Stimulated activated naive B cell treated with anti-CD40 and anti-IgM and Interleukin-4, amounts not matched to agents 10 μg/mL and 1 μg/mL and 100 μg/mL, for 72 hours (primary cell): ENCODE data around the gene KLHL26.

ENCODE experiments used
- ATAC-seq, 2 donors: fragments of 150-1000 bp; cut with Tn5 transposase; replicated peaks; 2 replicates each; pipeline ENCODE4 v1.10.0; 2021; ENCODE audit warnings: moderate library complexity in 1 of 2
- DNase-seq: peaks from one replicate; pipeline ENCODE4 v3.0.0; 2021
- H3K27ac Mint-ChIP-seq: one replicate; pipeline ENCODE4 v1.8.0; 2022; ENCODE audit warnings: mild to moderate bottlenecking, mixed read lengths
- H3K27me3 Mint-ChIP-seq, 2 donors: one replicate each; pipeline ENCODE4 v1.8.0; 2022; ENCODE audit warnings: mixed read lengths in 2 of 2
- H3K36me3 Mint-ChIP-seq, 2 donors: one replicate each; pipeline ENCODE4 v1.8.0; 2022; ENCODE audit warnings: mixed read lengths in 2 of 2, mild to moderate bottlenecking in 1 of 2
- H3K4me1 Mint-ChIP-seq, 2 donors: one replicate each; pipeline ENCODE4 v1.8.0; 2022; ENCODE audit warnings: mixed read lengths in 2 of 2, mild to moderate bottlenecking in 1 of 2
- H3K4me3 Mint-ChIP-seq, 2 donors: one replicate each; pipeline ENCODE4 v1.8.0; 2022; ENCODE audit warnings: mild to moderate bottlenecking in 2 of 2, mixed read lengths in 2 of 2, moderate library complexity in 1 of 2
- H3K9me3 Mint-ChIP-seq, 2 donors: one replicate each; pipeline ENCODE4 v1.8.0; 2022; ENCODE audit warnings: mixed read lengths in 2 of 2, mild to moderate bottlenecking in 1 of 2

The KLHL26 gene

GRCh38 chr19:18718846-18719458 is 82.1 kb downstream of the KLHL26 start:
- H3K27me3 Mint-ChIP-seq = no peaks in the 10 kb centered on the region
- H3K36me3 Mint-ChIP-seq = peaks cover 23 to 39% of the 10 kb centered on the region in 2 donors
- peak overlapping the region; percentile 68 for H3K27ac Mint-ChIP-seq

GRCh38 chr19:18719541-18719940 is 82.7 kb downstream of the KLHL26 start:
- Mint-ChIP-seq H3K9me3 (peaks cover 0 to 3% of the 10 kb centered on the region in 2 donors), H3K36me3 (peaks cover 23 to 39% of the 10 kb centered on the region in 2 donors), H3K4me1 (peaks cover 31 to 50% of the 10 kb centered on the region in 2 donors), H3K27ac (no peak overlapping the region), H3K4me3 (no peak overlapping the region), H3K27me3 (no peaks in the 10 kb centered on the region)
- no peak for ATAC-seq
- no peak for DNase-seq

More at GRCh38 chr19:18718846-18719458, 82.1 kb downstream of the KLHL26 start:
- peaks cover 28 to 50% of the 10 kb centered on the region in 2 donors for H3K4me1 Mint-ChIP-seq
- peaks cover 0 to 3% of the 10 kb centered on the region in 2 donors for H3K9me3 Mint-ChIP-seq
- ATAC-seq (no peak), DNase-seq (no peak)
- H3K4me3 Mint-ChIP-seq = no peak overlapping the region
